HCT116 (cell line): ENCODE measurements around the gene FOS. TPM values are rescaled to one million over a fixed set of nuclear protein-coding genes. Genes with fewer than 3 reads are reported as not detected.

Experiments
- ATAC-seq: fragments of 200-7000 bp; cut with Tn5 transposase; 2 replicates; pipeline ENCODE4 v1.9.1; 2020; ENCODE audit warnings: mild to moderate bottlenecking, moderate library complexity
- BruUV-seq: library from RNA; stranded (reverse); fragments of 400-500 nt; replicated peaks from 2 replicates; lab custom pipeline; 2021; lab: Mats Ljungman, UMichigan
- CTCF ChIA-PET: fragments of 300-600 bp; sonication (Branson Sonifier 250); formaldehyde crosslinking; loops from one replicate; lab custom pipeline; 2021; ENCODE audit warnings: antibody characterized with exemption; lab: Charles Lee
- POLR2A ChIA-PET: fragments of 300-600, 350-600 bp; sonication (Branson Sonifier 250); formaldehyde crosslinking; loops from one replicate; lab custom pipeline; 2021; ENCODE audit warnings: antibody characterized with exemption; lab: Charles Lee
- RAD21 ChIA-PET, 2 experiments: fragments of 300-600 bp; sonication (Branson Sonifier 250); formaldehyde crosslinking; loops; one replicate each; lab custom pipeline; 2023; ENCODE audit warnings: low total read pairs in 2 of 2; ENCODE audit not compliant: uncharacterized antibody in 2 of 2, unreplicated experiment in 2 of 2, low non-redundant PET in 1 of 2; lab: Charles Lee
- DNase-seq: peaks from one replicate; pipeline ENCODE4 v3.0.0-alpha.2; 2010; ENCODE audit warnings: low read depth, low spot score
- H2AFZ ChIP-seq: fragments of 200-600 bp; shearing (Covaris generic), sonication (generic); 2 replicates; pipeline ENCODE4 v1.6.1; 2017; ENCODE audit warnings: low read depth, mixed run types, mixed read lengths, antibody characterized with exemption, low read length; ENCODE audit not compliant: poor library complexity, severe bottlenecking
- H3K27ac ChIP-seq: 2 replicates; pipeline ENCODE4 v1.5.1; 2012; ENCODE audit warnings: low read depth, low read length
- H3K27me3 ChIP-seq: fragments of 200-600 bp; sonication (generic); 2 replicates; pipeline ENCODE4 v1.6.1; 2016; ENCODE audit warnings: mixed run types, low read length, mixed read lengths; ENCODE audit not compliant: insufficient read depth
- H3K36me3 ChIP-seq, 2 experiments: fragments of 200-500 bp in 1 of 2; fragments of 200-600 bp in 1 of 2; sonication (Bioruptor generic) in 1 of 2; sonication (generic) in 1 of 2; 2 replicates each; pipeline versions ENCODE4 v1.5.1 to v1.6.1; 2014 to 2016; ENCODE audit warnings: low read length in 2 of 2, inconsistent platforms in 1 of 2, mixed read lengths in 1 of 2, mixed run types in 1 of 2; ENCODE audit not compliant: insufficient read depth in 2 of 2, control insufficient read depth in 1 of 2
- H3K4me1 ChIP-seq, 2 experiments: fragments of 200-600 bp in 1 of 2; sonication (generic) in 1 of 2; 2 replicates each; pipeline versions ENCODE4 v1.5.1 to v1.6.1; 2012 to 2017; ENCODE audit warnings: low read length in 2 of 2, inconsistent platforms in 1 of 2, mild to moderate bottlenecking in 1 of 2, mixed read lengths in 1 of 2, mixed run types in 1 of 2, moderate library complexity in 1 of 2; ENCODE audit not compliant: insufficient read depth in 2 of 2, control insufficient read depth in 1 of 2
- H3K4me2 ChIP-seq: fragments of 200-600 bp; sonication (generic); 2 replicates; pipeline ENCODE4 v1.6.1; 2017; ENCODE audit warnings: mixed run types, low read length, mixed read lengths
- H3K4me3 ChIP-seq, 2 experiments: fragments of 200-600 bp in 1 of 2; sonication (generic) in 1 of 2; replicated peaks in 1 of 2; 2 replicates each; pipeline ENCODE4 v1.5.1; 2011 to 2016; ENCODE audit warnings: low read length in 2 of 2, control low read depth in 1 of 2, low read depth in 1 of 2, mild to moderate bottlenecking in 1 of 2, mixed read lengths in 1 of 2, mixed run types in 1 of 2
- H3K79me2 ChIP-seq: fragments of 200-600 bp; sonication (generic); 2 replicates; pipeline ENCODE4 v1.6.1; 2017; ENCODE audit warnings: mild to moderate bottlenecking, mixed run types, low read length, moderate library complexity, mixed read lengths; ENCODE audit not compliant: insufficient read depth
- H3K9ac ChIP-seq: fragments of 200-600 bp; sonication (generic); 2 replicates; pipeline ENCODE4 v1.6.1; 2016; ENCODE audit warnings: low read length, mixed read lengths
- H3K9me2 ChIP-seq: fragments of 200-600 bp; sonication (generic), shearing (Covaris generic); 2 replicates; pipeline ENCODE4 v1.6.1; 2017; ENCODE audit warnings: mixed run types, mild to moderate bottlenecking, moderate library complexity; ENCODE audit not compliant: insufficient read depth
- H3K9me3 ChIP-seq, 2 experiments: fragments of 200-500 bp in 1 of 2; fragments of 200-600 bp in 1 of 2; sonication (Bioruptor generic) in 1 of 2; sonication (generic) in 1 of 2; 2 replicates each; pipeline ENCODE4 v1.6.1; 2014 to 2017; ENCODE audit warnings: low read length in 2 of 2, mixed read lengths in 2 of 2, inconsistent platforms in 1 of 2, low read depth in 1 of 2, mild to moderate bottlenecking in 1 of 2, mixed run types in 1 of 2, moderate library complexity in 1 of 2; ENCODE audit not compliant: control insufficient read depth in 1 of 2, insufficient read depth in 1 of 2
- H4K20me1 ChIP-seq: fragments of 200-600 bp; sonication (generic), shearing (Covaris generic); 2 replicates; pipeline ENCODE4 v1.6.1; 2017; ENCODE audit warnings: mixed run types, mild to moderate bottlenecking, moderate library complexity; ENCODE audit not compliant: insufficient read depth
- ATF3 ChIP-seq: IDR thresholded peaks from 2 replicates; pipeline ENCODE4 v1.6.1; 2012
- CBX3 ChIP-seq: IDR thresholded peaks from 2 replicates; pipeline ENCODE4 v1.6.1; 2012; ENCODE audit warnings: low read depth
- CEBPB ChIP-seq: IDR thresholded peaks from 2 replicates; pipeline ENCODE4 v1.6.1; 2012; ENCODE audit warnings: low read depth
- EGR1 ChIP-seq: IDR thresholded peaks from 2 replicates; pipeline ENCODE4 v1.6.1; 2012; ENCODE audit warnings: low read depth
- ELF1 ChIP-seq: IDR thresholded peaks from 2 replicates; pipeline ENCODE4 v1.6.1; 2012; ENCODE audit warnings: low read depth, borderline replicate concordance
- EZH2 ChIP-seq: fragments of 200-600 bp; sonication (generic); IDR thresholded peaks from 2 replicates; pipeline ENCODE4 v1.6.1; 2017; ENCODE audit warnings: antibody characterized with exemption, mixed run types
- JUND ChIP-seq: IDR thresholded peaks from 2 replicates; pipeline ENCODE4 v1.6.1; 2012
- MAX ChIP-seq: IDR thresholded peaks from 2 replicates; pipeline ENCODE4 v1.6.1; 2012
- POLR2A ChIP-seq: IDR thresholded peaks from 2 replicates; pipeline ENCODE4 v1.7.0; 2011; ENCODE audit warnings: borderline replicate concordance; ENCODE audit not compliant: insufficient read depth, insufficient read length; ENCODE audit errors: extremely low read depth
- POLR2AphosphoS5 ChIP-seq: IDR thresholded peaks from 2 replicates; pipeline ENCODE4 v1.6.1; 2011; ENCODE audit warnings: mild to moderate bottlenecking, low read depth, low read length, moderate library complexity
- RAD21 ChIP-seq: IDR thresholded peaks from 2 replicates; pipeline ENCODE4 v1.6.1; 2012; ENCODE audit warnings: low read depth, mild to moderate bottlenecking
- SRF ChIP-seq: IDR thresholded peaks from 2 replicates; pipeline ENCODE4 v1.6.1; 2012; ENCODE audit warnings: low read depth
- YY1 ChIP-seq: IDR thresholded peaks from 2 replicates; pipeline ENCODE4 v1.6.1; 2011; ENCODE audit warnings: low read length, low read depth, moderate library complexity, mild to moderate bottlenecking; ENCODE audit not compliant: insufficient replicate concordance; ENCODE audit errors: extremely low read depth
- intact Hi-C: fragments of 100-400 bp; cut with micrococcal nuclease; formaldehyde crosslinking; loops from 2 replicates; pipeline ENCODE4 v1.10.0; 2022
- total RNA-seq: library from RNA; stranded (reverse); gene quantifications from one replicate; pipeline ENCODE4 v1.2.1, GENCODE V29; 2021; ENCODE audit not compliant: unreplicated experiment

FOS gene
- total RNA-seq, 1 experiment from 2014 or later, result 50.4 TPM

- CTCF ChIA-PET, result no interaction called here
- no peaks in the 10 kb centered on the region for H3K79me2 ChIP-seq
- H3K4me1 ChIP-seq, result no peaks in the 10 kb centered on the region
- no peaks in the 10 kb centered on the region for H3K36me3 ChIP-seq
- no TSS peak for BruUV-seq
- TF ChIP-seq JUND (no peak), ATF3 (no peak), RAD21 (no peak), SRF (no peak), EZH2 (no peak), CBX3 (no peak), POLR2AphosphoS5 (no peak), EGR1 (no peak)
- TF ChIP-seq, all 23 proteins: peak for 0
- Histone ChIP-seq H2AFZ (no peak overlapping the region), H3K9me2 (no peaks in the 10 kb centered on the region), H3K9ac (no peak overlapping the region), H3K27ac (no peak overlapping the region), H3K4me3 (no peak overlapping the region), H3K27me3 (no peaks in the 10 kb centered on the region), H4K20me1 (no peaks in the 10 kb centered on the region), H3K4me2 (no peak overlapping the region), H3K9me3 (no peaks in the 10 kb centered on the region)
- intact Hi-C loops, result no loop called here
- POLR2A ChIA-PET, result no interaction called here
- RAD21 ChIA-PET, result no interaction called here
- DNase-seq, result no peak
- ATAC-seq, result no peak
Observed at GRCh38 chr14:75242546-75243273, 35.9 kb upstream of the FOS start.

GRCh38 chr14:75244121-75244520 is 34.5 kb upstream of the FOS start:
- H3K4me2 ChIP-seq, result no peak overlapping the region
- intact Hi-C loops, result no loop called here
- no peaks in the 10 kb centered on the region for H3K27me3 ChIP-seq
- H3K79me2 ChIP-seq, result no peaks in the 10 kb centered on the region
- no peak for TF ChIP-seq CEBPB
- TF ChIP-seq EGR1, result no peak
- no peak for TF ChIP-seq YY1
- no peak for TF ChIP-seq POLR2A
- TF ChIP-seq JUND, result no peak
- TF ChIP-seq MAX, result no peak
- no peak for TF ChIP-seq ELF1
- TF ChIP-seq, all 23 proteins: peak for 0
- Histone ChIP-seq H4K20me1 (no peaks in the 10 kb centered on the region), H3K4me3 (no peak overlapping the region), H3K36me3 (no peaks in the 10 kb centered on the region), H2AFZ (no peak overlapping the region), H3K9ac (no peak overlapping the region), H3K9me2 (no peaks in the 10 kb centered on the region), H3K4me1 (no peaks in the 10 kb centered on the region), H3K9me3 (no peaks in the 10 kb centered on the region), H3K27ac (no peak overlapping the region)
- ChIA-PET CTCF (no interaction called here), RAD21 (no interaction called here), POLR2A (no interaction called here)
- no TSS peak for BruUV-seq
- ATAC-seq, result no peak
- DNase-seq, result no peak
